NCI-H748 (cell line): ENCODE measurements around the gene CHRM4.

Experiments
- DNase-seq: peaks from one replicate; lab custom pipeline; 2025; ENCODE audit not compliant: unreplicated experiment; lab: John Stamatoyannopoulos, UW

CHRM4 gene

DNA sequence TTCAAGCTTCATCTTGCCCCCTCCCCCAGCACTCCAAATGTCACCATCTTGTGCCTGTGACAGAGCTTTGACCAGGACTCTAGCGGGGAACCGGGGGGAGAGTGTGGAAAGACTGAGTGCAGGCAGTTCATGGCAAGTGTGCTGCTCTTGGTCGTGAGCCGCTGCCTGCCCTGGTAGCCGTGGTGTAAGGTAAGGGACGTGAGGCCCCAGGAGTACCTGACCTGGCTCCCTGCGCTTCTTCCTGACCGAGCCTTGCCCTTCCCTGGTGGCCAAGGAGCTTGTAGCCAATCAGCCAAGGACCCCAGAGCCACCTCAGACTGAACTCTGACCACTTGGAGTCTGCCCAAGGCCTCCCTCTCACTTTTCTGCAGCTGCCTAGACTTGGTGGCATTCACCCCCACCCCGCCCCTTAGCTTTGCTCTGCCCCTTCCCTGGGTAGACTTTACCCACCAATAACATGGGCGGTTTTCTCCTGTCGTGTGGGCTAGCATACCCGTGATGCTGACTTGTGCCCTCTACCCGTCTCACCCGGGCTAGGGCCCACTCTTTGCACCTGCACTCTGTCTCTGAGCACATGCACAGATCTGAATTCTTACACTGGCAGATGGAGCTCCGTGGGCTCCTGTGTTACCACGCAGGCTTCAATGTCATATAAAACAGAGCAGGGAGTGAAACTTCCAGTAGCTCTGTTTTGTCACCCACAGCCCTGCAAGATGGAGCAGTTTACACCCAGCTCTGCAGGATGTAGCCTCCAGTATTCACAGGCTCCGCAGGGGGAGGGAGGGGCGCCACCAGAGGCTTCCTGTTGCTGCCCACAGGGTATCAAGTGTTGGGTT lies 42.8 kb downstream of the CHRM4 start:
- DNase-seq, result no peak

DNA sequence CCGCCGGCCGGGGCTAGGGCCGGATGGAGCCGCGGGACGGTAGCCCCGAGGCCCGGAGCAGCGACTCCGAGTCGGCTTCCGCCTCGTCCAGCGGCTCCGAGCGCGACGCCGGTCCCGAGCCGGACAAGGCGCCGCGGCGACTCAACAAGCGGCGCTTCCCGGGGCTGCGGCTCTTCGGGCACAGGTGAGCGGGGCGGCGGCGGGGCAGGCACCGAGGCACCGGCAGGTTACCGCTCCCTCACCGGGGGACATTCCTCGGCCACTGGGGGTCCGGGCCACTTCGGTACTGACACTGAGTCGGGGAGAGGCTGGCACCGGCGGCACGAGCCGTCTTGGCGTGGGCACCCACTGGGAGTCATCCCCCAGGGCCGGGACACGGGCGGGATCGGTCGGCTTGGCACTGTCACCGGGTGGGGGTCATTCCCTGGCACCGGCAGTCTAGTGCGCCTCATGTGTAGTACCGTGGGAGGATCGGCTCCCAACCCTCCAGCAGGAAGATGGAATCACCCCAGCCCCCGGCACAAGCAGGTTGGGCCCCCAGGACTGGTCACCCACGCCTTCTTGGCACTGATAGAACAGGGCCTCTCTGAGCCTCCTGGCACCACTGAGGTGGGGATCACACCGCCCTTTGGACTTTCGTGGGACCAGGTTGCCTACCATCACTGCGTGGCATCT lies 43.8 kb downstream of the CHRM4 start:
- DNase-seq, result peak; percentile 32

DNA sequence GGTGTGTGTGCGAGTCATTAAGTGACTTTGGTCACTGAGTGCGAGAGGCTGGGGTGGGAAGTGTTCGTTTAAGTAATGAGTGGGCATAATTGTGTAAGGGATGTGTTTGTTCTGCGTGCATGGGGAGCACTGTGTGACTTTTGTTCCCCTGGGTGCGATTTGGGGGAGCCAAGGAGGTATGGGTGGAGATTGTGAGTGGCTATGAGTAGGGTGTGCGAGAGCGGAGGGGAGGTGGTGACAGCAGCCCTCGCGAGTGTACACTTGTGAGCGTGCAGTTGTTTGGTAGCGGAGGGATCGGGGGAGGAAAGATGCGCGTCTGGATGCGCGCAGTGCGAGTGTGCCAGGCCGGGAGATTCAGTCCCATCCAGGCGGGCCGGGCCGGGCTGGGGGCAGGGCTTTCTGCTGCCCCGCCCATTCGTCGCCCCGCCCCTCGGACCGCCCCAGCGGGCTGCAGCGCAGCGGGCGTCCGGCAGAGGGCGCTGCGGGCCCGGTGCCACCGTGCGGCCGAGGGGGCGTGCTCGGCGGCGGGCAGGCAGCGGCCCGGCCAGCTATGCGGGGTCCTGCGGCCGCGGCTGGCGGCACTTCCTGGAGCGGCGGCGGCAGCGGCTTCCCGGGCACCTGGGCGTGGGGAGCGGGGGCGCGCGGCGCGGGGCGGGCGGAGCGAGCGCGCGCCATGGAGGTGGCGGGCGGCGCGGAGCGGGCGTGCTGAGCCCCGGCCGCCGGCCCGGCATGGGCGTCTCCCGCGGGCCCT lies 44.5 kb downstream of the CHRM4 start, which contains the start of gene DGKZ:
TSS of gene DGKZ (plus strand) at position 578 of the 751 bp plus-strand sequence. CDS start 197 bp downstream, outside the sequence.
- peak; percentile 85 for DNase-seq

DNA sequence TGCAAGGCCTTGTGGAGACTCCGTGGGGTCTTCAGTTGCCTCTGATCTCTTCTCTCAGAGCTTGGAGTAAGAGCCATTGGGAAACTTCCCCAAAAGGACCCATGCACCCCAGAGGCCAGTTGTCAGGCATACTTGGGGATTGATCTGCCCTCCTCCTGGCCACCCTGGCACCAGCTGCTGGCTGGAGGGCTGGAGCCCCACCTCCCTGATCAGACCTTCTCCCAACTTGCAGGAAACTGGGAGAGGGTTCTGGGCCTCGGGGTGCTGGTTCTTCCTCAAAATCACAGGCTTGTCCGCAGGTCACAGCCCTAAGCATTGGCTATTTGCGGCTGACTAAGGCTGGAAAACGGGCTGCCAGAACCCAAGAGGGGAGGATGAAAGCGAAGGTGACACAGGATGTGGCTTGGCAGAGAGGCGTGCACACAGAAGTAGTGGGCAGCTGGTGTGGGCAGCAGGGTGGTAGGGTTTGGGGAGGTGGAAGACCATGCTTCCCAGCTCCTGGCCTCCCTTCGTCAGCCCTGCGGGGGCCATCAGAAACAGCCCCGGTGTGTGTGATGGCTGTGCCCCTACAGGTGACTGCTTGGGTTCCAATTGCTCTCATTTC lies 45.6 kb downstream of the CHRM4 start:
- DNase-seq, result no peak

DNA sequence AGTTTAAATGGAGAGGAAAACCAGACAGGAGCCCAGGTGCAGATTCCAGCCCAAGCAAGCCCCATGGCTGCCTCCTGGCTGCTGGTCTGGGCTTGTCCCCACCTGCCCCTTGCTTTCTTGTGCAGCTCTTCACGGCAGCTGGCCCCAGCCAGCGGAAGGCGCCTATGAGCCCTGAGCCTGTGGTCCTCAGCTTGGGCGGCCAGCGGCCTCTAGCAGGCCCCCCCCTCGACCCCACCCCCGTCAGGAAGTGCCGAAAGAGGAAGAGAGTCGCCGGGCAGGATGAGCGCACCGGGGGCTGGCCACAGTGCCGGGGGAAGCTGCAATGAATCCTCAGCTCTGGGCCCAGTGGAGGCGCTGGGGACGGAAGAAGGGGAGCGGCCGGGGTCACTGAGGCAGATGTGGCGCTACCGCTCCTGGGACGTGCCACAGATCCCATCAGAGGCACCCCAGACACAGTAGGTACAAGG lies 46.4 kb downstream of the CHRM4 start:
- DNase-seq, result peak; percentile 44

DNA sequence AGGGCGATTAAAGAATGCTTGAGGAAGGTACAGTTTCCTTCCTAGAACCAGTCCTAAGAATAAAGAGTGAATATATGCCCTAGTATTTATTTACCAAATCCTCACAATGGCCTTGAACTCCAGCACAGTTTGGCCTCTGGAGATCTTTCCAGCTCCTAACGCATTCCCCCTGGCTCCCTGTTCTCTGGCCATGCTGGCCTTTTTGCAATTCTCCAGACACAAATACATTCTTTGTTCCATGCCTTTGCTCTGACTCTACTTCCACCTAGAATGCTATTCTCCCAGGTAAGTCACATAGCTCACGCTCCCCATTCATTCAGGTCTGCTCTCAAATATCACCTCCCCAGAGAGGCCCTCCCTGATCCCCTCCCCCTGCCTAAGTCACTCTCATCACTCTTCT lies 48.1 kb downstream of the CHRM4 start:
- no peak for DNase-seq

DNA sequence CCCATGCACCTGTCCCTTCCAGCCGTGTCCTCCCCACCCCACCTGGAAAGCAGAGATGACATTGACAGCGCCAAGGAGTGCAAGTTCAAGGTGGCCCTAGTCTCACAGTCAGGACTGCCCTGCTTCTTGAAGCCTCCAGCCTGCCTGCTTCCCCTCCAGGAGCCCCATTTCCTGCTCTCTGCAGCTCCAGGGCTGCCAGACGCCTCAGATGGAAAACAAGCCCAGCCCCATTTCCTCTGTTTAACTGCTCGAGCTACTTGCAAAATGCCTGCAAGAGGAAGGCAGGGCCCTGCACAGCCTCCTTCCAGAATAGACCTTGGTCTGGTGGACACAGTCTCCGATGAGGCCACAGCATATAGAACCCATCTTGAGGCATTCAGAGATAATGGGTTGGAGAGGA lies 49.3 kb downstream of the CHRM4 start:
- no peak for DNase-seq

DNA sequence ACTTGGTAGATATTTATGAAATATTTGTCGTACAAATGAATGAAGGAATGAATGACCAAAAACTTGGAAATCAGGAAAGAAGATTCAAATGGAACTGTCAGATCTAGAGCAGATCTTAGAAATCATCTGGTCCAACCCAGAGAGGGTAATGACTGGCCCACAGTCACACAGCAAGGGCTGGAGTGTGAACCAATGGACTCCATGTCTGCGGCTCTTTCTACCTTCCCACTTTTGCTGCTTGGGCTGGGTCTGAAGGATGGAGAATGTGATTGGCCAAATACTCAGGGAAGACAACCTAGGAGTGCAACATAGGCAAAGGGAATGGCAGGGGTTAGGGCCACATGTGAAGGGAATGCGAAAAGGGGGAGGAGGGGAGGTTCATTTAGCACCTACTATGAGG lies 50.1 kb downstream of the CHRM4 start:
- no peak for DNase-seq

DNA sequence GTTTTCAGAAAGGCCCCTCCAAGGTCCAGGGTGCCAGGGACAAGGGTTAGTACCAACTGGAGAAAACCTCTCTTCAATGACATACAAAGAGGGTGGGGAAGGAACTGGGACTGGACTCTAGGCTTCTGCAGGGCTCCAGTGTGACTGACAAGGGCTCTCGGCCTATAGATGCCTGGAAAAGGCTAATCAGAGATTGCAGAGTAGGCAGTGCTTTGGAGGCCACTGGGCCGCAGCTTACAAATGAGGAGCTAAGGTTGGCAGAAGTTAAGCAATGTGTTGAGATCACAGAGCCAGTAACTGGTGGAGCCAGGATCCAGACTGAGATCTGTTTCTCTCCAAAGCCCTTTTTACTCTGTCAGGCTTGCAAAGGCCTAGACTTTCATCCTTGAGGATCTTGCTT lies 51.8 kb downstream of the CHRM4 start:
- DNase-seq, result no peak

DNA sequence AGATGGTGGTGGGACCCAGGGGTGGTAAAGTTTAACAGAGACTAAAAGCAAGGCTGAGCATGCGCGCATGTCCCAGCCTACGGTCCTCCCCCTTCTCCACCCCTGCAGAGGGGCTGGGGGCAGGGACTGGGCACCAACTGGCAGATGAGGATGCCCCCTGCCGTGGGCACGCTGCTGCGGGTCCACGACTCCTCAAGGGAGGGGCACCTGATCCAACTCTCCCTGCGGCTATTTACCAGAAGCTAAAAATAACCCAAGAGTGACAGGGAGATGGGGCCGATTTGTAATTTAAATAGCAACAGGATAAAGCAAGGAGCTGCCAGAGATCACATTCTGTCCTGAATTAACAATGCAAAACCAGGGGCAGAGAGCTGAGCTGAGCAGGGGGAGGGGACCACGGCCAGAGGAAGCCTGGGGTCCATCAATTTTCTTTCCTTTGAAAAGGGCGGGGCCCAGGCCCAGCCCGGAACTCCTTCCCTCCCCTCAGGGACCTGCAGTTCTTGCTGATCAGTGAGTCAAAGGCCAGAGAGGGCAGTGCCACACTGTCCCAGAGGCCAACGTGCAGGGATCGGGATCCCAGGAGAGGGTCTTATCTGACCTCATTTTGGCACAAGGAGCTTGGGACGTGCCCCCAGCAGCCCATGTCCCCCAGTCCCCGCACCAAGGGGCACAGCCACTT lies 52.4 kb downstream of the CHRM4 start:
- DNase-seq, result peak; percentile 88

DNA sequence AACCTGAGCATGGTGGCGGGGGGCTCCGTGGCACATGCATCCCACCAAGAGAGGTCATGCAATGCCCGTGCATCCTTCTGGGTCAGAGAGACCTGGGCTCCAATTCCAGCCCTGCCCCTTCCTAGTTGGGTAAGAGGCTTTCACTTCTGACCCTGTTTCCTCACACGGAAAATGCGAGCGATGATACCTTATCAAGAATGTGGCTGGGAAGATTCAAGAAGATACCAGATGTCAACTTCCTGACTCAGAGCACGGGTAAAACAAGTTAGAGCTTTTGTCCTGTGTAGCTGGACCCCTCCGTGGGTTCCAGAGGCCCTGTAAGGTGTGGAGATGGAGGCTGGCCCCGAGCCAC lies 53.0 kb downstream of the CHRM4 start:
- no peak for DNase-seq

DNA sequence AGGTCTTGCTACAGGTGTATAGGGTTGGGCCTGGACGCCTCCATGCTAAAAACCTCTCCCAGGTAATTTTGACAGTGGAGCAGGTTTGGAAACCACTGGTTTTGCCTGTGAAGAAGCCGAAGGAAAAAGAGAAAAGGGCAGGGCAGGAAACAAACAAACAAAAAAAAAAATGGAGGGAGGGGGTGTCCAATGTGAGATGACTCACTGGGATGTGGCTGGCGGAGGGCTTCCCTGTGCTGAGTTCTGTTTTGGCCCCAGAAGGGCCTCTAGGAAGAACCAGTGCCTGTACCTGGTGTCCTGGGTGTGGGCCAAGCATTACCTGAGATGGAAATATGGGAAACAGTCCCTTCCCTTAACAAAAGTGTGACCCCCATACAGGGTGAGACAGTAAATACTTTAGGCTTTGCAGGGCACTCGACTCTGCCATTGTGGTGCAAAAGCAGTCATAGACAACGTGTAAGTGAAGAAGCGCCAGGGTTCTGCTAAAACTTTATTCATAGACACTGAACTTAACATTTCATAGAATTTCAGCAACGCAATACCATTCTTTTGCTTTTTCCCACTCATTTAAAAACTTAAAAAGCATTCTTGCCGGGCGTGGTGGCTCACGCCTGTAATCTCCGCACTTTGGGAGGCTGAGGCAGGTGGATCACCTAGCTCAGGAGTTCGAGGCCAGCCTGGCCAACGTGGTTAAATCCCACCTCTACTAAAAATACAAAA lies 53.8 kb downstream of the CHRM4 start:
- no peak for DNase-seq

DNA sequence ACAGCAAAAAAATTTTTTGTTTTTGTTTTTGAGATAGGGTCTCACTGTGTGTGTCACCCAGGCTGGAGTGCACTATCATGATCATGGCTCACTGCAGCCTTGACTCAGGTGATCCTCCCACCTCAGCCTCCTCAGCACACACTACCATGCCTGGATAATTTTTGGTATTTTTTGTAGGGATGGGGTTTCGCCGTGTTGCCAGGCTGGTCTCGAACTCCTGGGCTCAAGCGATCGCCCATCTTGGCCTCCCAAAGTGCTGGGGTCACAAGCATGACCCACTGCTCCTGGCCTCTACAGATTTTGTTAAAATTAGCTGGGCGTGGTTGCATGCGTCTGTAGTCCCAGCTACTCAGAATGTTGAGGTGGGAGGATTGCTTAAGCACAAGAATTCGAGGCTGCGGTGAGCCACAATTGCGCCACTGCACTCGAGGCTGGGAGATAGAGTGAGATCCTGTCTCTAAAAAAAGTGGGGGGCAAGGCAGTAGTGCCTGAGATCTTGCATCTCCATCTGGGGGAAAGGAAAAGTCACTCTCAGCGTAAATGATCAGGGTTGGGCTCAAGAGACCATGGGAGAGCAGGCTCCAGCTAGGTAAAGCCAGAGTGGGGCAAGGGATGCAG lies 54.9 kb downstream of the CHRM4 start:
- no peak for DNase-seq

DNA sequence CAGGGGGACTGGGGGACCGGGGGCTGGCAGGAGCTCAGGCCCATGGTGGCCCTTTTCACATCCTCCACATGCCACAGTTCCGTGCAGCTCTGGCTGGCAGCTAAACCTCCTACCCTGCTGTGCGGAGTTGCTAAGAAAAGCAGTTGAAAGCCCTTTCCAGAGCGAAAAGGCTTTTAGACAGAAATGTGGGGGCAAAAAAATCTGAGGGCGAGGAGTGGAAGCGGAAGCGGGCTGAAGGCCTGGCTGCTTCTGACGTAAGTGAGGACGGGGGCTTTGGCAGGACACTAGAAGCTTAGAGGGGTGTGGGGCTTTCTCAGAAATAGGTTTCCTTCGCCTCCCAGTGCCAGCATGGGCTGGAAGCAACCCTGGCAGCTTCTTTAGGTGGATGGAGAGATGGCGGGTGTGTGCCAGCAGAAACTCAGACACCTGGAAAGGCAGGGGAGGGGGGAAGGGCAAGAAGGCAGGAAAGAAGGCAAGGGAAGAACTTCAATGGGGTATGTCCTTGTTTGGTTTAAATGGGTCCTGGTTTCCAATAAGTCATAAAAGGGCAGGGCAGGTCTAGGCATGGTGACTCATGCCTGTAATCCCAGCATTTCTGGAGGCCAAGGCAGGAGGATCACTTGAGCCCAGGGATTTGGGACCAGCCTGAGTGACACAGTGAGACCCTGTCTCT lies 55.5 kb downstream of the CHRM4 start:
- no peak for DNase-seq

DNA sequence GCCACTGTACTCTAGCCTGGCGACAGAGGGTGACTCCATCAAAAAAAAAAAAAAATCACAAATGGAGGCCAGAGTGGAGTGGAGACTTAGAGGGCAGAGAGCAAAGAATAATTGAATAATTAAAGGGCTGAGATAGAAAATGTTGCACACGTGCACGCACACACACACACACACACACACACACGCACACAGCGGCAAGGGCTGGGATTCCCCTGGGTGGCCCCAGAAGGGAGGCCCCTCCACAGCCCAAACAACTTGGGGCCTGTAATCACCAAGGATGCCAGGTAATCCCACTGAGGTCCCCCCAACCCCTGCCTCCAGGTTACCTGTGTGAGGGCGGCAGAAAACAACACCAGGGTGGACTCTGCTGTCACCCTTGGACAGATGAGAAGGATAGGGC lies 56.3 kb downstream of the CHRM4 start:
- DNase-seq, result no peak

DNA sequence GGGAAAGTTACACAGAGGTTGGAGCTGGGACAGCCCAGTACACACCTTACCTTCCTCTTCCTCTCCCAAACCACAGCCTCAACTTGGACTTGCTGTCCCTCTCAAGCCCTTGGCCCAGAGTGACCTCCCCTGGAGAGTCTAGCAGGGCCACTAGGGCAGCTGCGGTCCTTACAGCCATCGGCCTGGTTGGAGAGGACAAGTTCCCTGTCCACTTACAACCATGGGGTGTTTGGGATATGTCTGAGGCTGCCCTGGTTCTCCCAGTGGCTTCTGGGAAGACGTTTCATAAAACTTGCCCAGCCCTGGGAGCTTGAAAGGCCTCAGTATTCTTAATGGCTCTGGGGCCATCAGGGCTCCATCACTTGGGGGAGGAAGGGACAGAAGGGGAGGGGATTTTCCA lies 57.4 kb downstream of the CHRM4 start:
- DNase-seq, result no peak
